ENCODE measurements around the gene PAPPA. TPM values are rescaled to one million over a fixed set of nuclear protein-coding genes. Genes with fewer than 3 reads are reported as not detected.

The PAPPA gene
- total RNA-seq, 1 experiment from 2014 or later: 0.22 TPM

DNA sequence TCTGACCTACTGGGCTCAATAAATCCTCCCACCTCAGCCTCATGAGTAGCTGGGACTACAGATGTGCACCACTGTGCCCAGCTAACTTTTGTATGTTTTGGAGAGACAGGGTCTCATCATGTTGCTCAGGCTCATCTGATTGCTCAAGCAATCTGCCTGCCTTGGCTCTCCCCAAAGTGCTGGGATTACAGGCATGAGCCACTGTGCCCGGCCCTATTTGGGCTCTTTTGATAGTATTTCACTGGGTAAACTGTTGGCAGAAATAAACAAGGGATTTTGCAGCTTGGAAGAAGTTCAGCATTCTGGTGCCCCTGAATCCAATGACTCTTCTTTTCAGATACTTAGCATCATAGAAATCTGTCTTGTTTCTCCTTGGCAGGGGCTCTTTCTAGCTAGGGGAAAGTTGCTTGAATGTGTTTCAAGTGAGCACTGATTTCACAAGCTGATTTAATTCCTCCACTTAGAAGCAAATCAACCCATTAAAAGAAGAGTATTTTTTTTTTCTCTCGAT lies 146.8 kb downstream of the PAPPA start:
- Mint-ChIP-seq H3K27me3 (ENCODE audit: low read depth) (peaks cover 30% of the 10 kb centered on the region), H3K4me1 (peaks cover 24% of the 10 kb centered on the region), H3K36me3 (no peaks in the 10 kb centered on the region), H3K27ac (no peak overlapping the region), H3K9me3 (no peaks in the 10 kb centered on the region), H3K4me3 (no peak overlapping the region)
- DNase-seq (ENCODE audit: low spot score) (no peak), ATAC-seq (no peak)
- ChIA-PET CTCF (no interaction called here), POLR2A (no interaction called here)
- TF ChIP-seq, protein P1, sequence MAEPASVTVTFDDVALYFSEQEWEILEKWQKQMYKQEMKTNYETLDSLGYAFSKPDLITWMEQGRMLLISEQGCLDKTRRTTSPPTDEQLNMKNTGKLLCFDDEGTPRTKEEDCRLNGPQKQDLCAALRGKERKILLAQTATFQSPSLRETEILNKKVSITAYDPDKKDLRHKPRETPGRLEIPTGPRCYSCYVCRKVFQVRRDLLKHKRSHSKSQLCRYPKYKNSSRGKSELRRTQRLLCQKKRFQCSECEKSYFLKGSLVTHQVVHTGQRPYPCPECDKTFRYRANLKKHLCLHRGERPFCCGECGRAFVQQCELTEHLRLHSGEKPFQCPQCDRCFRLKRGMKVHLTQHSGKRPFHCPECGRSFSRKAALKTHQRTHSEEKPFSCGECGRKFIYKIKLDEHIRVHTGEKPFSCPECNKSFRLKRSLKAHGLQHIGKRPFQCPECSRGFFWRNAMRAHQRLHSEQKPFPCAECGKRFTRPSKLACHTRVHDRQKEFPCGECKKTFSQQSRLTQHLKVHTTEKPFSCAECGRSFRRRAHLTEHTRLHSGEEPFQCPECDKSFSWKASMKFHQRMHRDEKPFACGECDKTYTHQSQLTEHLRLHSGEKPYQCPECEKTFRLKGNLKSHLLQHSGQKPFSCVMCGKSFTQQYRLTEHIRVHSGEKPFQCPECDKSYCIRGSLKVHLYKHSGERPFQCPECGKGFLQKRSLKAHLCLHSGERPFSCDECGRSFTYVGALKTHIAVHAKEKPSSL (CRISPR knock-in tag; conservative IDR thresholded peaks at IDR 0.05): no peak
- TF ChIP-seq FOXK1 (CRISPR knock-in tag; IDR thresholded peaks at IDR 0.05): no peak
- no peak for TF ChIP-seq TEAD1 (CRISPR knock-in tag; IDR thresholded peaks at IDR 0.05)
- TF ChIP-seq GTF2I (CRISPR knock-in tag; conservative IDR thresholded peaks at IDR 0.05): no peak
- TF ChIP-seq, protein P2, sequence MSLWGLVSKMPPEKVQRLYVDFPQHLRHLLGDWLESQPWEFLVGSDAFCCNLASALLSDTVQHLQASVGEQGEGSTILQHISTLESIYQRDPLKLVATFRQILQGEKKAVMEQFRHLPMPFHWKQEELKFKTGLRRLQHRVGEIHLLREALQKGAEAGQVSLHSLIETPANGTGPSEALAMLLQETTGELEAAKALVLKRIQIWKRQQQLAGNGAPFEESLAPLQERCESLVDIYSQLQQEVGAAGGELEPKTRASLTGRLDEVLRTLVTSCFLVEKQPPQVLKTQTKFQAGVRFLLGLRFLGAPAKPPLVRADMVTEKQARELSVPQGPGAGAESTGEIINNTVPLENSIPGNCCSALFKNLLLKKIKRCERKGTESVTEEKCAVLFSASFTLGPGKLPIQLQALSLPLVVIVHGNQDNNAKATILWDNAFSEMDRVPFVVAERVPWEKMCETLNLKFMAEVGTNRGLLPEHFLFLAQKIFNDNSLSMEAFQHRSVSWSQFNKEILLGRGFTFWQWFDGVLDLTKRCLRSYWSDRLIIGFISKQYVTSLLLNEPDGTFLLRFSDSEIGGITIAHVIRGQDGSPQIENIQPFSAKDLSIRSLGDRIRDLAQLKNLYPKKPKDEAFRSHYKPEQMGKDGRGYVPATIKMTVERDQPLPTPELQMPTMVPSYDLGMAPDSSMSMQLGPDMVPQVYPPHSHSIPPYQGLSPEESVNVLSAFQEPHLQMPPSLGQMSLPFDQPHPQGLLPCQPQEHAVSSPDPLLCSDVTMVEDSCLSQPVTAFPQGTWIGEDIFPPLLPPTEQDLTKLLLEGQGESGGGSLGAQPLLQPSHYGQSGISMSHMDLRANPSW (CRISPR knock-in tag; conservative IDR thresholded peaks at IDR 0.05; ENCODE audit: low read depth): no peak
- no peak for TF ChIP-seq GABPB1 (CRISPR knock-in tag; IDR thresholded peaks at IDR 0.05)
- no peak for TF ChIP-seq RELA (CRISPR knock-in tag; IDR thresholded peaks at IDR 0.05; ENCODE audit: borderline replicate concordance)
- TF ChIP-seq, protein P3, sequence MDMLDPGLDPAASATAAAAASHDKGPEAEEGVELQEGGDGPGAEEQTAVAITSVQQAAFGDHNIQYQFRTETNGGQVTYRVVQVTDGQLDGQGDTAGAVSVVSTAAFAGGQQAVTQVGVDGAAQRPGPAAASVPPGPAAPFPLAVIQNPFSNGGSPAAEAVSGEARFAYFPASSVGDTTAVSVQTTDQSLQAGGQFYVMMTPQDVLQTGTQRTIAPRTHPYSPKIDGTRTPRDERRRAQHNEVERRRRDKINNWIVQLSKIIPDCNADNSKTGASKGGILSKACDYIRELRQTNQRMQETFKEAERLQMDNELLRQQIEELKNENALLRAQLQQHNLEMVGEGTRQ (CRISPR knock-in tag; IDR thresholded peaks at IDR 0.05): no peak
- TF ChIP-seq, protein P4, sequence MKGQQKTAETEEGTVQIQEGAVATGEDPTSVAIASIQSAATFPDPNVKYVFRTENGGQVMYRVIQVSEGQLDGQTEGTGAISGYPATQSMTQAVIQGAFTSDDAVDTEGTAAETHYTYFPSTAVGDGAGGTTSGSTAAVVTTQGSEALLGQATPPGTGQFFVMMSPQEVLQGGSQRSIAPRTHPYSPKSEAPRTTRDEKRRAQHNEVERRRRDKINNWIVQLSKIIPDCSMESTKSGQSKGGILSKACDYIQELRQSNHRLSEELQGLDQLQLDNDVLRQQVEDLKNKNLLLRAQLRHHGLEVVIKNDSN (CRISPR knock-in tag; IDR thresholded peaks at IDR 0.05): no peak
- TF ChIP-seq, protein P5, sequence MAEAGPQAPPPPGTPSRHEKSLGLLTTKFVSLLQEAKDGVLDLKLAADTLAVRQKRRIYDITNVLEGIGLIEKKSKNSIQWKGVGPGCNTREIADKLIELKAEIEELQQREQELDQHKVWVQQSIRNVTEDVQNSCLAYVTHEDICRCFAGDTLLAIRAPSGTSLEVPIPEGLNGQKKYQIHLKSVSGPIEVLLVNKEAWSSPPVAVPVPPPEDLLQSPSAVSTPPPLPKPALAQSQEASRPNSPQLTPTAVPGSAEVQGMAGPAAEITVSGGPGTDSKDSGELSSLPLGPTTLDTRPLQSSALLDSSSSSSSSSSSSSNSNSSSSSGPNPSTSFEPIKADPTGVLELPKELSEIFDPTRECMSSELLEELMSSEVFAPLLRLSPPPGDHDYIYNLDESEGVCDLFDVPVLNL (CRISPR knock-in tag; IDR thresholded peaks at IDR 0.05; ENCODE audit: borderline replicate concordance, low read depth): no peak
- TF ChIP-seq CREM (CRISPR knock-in tag; IDR thresholded peaks at IDR 0.05): no peak
- TF ChIP-seq, protein P6, sequence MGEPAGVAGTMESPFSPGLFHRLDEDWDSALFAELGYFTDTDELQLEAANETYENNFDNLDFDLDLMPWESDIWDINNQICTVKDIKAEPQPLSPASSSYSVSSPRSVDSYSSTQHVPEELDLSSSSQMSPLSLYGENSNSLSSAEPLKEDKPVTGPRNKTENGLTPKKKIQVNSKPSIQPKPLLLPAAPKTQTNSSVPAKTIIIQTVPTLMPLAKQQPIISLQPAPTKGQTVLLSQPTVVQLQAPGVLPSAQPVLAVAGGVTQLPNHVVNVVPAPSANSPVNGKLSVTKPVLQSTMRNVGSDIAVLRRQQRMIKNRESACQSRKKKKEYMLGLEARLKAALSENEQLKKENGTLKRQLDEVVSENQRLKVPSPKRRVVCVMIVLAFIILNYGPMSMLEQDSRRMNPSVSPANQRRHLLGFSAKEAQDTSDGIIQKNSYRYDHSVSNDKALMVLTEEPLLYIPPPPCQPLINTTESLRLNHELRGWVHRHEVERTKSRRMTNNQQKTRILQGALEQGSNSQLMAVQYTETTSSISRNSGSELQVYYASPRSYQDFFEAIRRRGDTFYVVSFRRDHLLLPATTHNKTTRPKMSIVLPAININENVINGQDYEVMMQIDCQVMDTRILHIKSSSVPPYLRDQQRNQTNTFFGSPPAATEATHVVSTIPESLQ (CRISPR knock-in tag; IDR thresholded peaks at IDR 0.05): no peak
- TF ChIP-seq EMX1 (CRISPR knock-in tag; IDR thresholded peaks at IDR 0.05): no peak
- TF ChIP-seq HMGA2 (CRISPR knock-in tag; IDR thresholded peaks at IDR 0.05): no peak
- no peak for TF ChIP-seq CREB1 (CRISPR knock-in tag; IDR thresholded peaks at IDR 0.05)
- TF ChIP-seq SOX15 (CRISPR knock-in tag; IDR thresholded peaks at IDR 0.05): no peak

DNA sequence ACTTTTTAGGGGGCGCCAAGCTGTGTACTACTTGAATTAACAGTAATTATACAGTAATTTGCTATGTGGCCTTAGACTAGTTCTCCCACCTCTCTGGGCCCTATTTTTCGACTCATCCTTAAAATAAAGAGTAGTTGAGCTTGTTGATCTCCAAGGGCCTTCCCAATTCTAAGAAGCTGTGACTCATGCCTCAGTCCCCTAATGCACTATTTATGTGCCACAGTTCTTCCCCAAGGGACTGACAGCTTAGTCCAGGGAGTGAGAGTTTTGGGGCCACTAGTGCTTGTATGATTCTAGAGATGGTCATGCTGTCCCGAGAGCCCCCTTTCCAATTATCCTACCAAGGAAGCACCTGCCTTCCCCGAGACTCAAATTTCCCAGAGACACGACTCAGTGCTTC lies 149.7 kb downstream of the PAPPA start:
- ChIA-PET POLR2A (no interaction called here), CTCF (interaction anchor here (0.5 kb wide), 1 partner anchor 19 kb away, joined by 3 read pairs; no protein-coding TSS in a partner anchor)
- Mint-ChIP-seq H3K27ac (no peak overlapping the region), H3K4me3 (no peak overlapping the region), H3K4me1 (peaks cover 29% of the 10 kb centered on the region), H3K36me3 (no peaks in the 10 kb centered on the region), H3K27me3 (ENCODE audit: low read depth) (peaks cover 29% of the 10 kb centered on the region), H3K9me3 (no peaks in the 10 kb centered on the region)
- DNase-seq (ENCODE audit: low spot score) (no peak), ATAC-seq (no peak)
- TF ChIP-seq ZNF138 (CRISPR knock-in tag; conservative IDR thresholded peaks at IDR 0.05): no peak
- TF ChIP-seq TCF7 (CRISPR knock-in tag; IDR thresholded peaks at IDR 0.05; ENCODE audit: low read depth): no peak
- no peak for TF ChIP-seq NFATC4 (CRISPR knock-in tag; IDR thresholded peaks at IDR 0.05)
- TF ChIP-seq, protein P7, sequence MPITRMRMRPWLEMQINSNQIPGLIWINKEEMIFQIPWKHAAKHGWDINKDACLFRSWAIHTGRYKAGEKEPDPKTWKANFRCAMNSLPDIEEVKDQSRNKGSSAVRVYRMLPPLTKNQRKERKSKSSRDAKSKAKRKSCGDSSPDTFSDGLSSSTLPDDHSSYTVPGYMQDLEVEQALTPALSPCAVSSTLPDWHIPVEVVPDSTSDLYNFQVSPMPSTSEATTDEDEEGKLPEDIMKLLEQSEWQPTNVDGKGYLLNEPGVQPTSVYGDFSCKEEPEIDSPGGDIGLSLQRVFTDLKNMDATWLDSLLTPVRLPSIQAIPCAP (CRISPR knock-in tag; IDR thresholded peaks at IDR 0.05): no peak
- no peak for TF ChIP-seq SOX15 (CRISPR knock-in tag; IDR thresholded peaks at IDR 0.05)
- TF ChIP-seq, protein P8, sequence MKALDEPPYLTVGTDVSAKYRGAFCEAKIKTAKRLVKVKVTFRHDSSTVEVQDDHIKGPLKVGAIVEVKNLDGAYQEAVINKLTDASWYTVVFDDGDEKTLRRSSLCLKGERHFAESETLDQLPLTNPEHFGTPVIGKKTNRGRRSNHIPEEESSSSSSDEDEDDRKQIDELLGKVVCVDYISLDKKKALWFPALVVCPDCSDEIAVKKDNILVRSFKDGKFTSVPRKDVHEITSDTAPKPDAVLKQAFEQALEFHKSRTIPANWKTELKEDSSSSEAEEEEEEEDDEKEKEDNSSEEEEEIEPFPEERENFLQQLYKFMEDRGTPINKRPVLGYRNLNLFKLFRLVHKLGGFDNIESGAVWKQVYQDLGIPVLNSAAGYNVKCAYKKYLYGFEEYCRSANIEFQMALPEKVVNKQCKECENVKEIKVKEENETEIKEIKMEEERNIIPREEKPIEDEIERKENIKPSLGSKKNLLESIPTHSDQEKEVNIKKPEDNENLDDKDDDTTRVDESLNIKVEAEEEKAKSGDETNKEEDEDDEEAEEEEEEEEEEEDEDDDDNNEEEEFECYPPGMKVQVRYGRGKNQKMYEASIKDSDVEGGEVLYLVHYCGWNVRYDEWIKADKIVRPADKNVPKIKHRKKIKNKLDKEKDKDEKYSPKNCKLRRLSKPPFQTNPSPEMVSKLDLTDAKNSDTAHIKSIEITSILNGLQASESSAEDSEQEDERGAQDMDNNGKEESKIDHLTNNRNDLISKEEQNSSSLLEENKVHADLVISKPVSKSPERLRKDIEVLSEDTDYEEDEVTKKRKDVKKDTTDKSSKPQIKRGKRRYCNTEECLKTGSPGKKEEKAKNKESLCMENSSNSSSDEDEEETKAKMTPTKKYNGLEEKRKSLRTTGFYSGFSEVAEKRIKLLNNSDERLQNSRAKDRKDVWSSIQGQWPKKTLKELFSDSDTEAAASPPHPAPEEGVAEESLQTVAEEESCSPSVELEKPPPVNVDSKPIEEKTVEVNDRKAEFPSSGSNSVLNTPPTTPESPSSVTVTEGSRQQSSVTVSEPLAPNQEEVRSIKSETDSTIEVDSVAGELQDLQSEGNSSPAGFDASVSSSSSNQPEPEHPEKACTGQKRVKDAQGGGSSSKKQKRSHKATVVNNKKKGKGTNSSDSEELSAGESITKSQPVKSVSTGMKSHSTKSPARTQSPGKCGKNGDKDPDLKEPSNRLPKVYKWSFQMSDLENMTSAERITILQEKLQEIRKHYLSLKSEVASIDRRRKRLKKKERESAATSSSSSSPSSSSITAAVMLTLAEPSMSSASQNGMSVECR (CRISPR knock-in tag; IDR thresholded peaks at IDR 0.05; ENCODE audit: borderline replicate concordance): no peak

All from WTC11 (cell line).